Neural progenitor cell (in vitro differentiated cells): ENCODE measurements around the gene REPIN1. TPM values are rescaled to one million over a fixed set of nuclear protein-coding genes. Genes with fewer than 3 reads are reported as not detected.

Experiments used
- DNase-seq: peaks from one replicate; pipeline ENCODE4 v3.0.0-alpha.2; 2016; ENCODE audit warnings: low spot score
- H2AFZ ChIP-seq: fragments of 200-600 bp; sonication (generic); replicated peaks from 2 replicates; pipeline ENCODE4 v1.6.1; 2016; ENCODE audit warnings: antibody characterized with exemption
- H3F3A ChIP-seq: fragments of 200-600 bp; sonication (generic); 2 replicates; pipeline ENCODE4 v1.6.1; 2016; ENCODE audit warnings: antibody characterized with exemption, low read depth
- H3K27ac ChIP-seq: fragments of 200-600 bp; sonication (generic); 2 replicates; pipeline ENCODE4 v1.5.1; 2016; ENCODE audit warnings: mild to moderate bottlenecking
- H3K27me3 ChIP-seq: fragments of 200-600 bp; sonication (generic); 2 replicates; pipeline ENCODE4 v1.6.1; 2016; ENCODE audit warnings: mild to moderate bottlenecking, moderate library complexity
- H3K36me3 ChIP-seq: fragments of 200-600 bp; sonication (generic); 2 replicates; pipeline ENCODE4 v1.5.1; 2016
- H3K4me1 ChIP-seq: fragments of 200-600 bp; sonication (generic); 2 replicates; pipeline ENCODE4 v1.6.1; 2016; ENCODE audit warnings: mixed run types
- H3K4me2 ChIP-seq: fragments of 200-600 bp; sonication (generic); 2 replicates; pipeline ENCODE4 v1.6.1; 2016
- H3K4me3 ChIP-seq: fragments of 200-600 bp; sonication (generic); 2 replicates; pipeline ENCODE4 v1.5.1; 2016
- H3K79me2 ChIP-seq: fragments of 200-600 bp; sonication (generic); 2 replicates; pipeline ENCODE4 v1.6.1; 2016; ENCODE audit warnings: low read depth
- H3K9ac ChIP-seq: fragments of 200-600 bp; sonication (generic); 2 replicates; pipeline ENCODE4 v1.6.1; 2016
- H3K9me3 ChIP-seq: fragments of 200-600 bp; sonication (generic); 2 replicates; pipeline ENCODE4 v1.5.1; 2016; ENCODE audit warnings: low read depth
- H4K20me1 ChIP-seq: fragments of 200-600 bp; sonication (generic); 2 replicates; pipeline ENCODE4 v1.6.1; 2016; ENCODE audit warnings: low read depth
- H3K27ac Mint-ChIP-seq: 3 replicates; pipeline ENCODE4 v1.8.0; 2021; ENCODE audit warnings: mixed read lengths
- H3K27me3 Mint-ChIP-seq: 2 replicates; pipeline ENCODE4 v1.8.0; 2022; ENCODE audit warnings: low read depth, mild to moderate bottlenecking, inconsistent platforms, moderate library complexity, mixed read lengths; ENCODE audit not compliant: insufficient read depth
- H3K36me3 Mint-ChIP-seq: 3 replicates; pipeline ENCODE4 v1.8.0; 2021; ENCODE audit warnings: mixed read lengths
- H3K4me1 Mint-ChIP-seq: 3 replicates; pipeline ENCODE4 v1.8.0; 2021; ENCODE audit warnings: mixed read lengths
- H3K4me3 Mint-ChIP-seq: 3 replicates; pipeline ENCODE4 v1.8.0; 2021; ENCODE audit warnings: mild to moderate bottlenecking, moderate library complexity, mixed read lengths
- H3K9me3 Mint-ChIP-seq: 3 replicates; pipeline ENCODE4 v1.8.0; 2020; ENCODE audit warnings: mixed read lengths
- EZH2 ChIP-seq: fragments of 200-600 bp; sonication (generic); IDR thresholded peaks from 2 replicates; pipeline ENCODE4 v1.6.1; 2017; ENCODE audit warnings: antibody characterized with exemption, mild to moderate bottlenecking, moderate library complexity
- EZH2phosphoT487 ChIP-seq: fragments of 200-600 bp; sonication (generic); IDR thresholded peaks from 2 replicates; pipeline ENCODE4 v1.6.1; 2017; ENCODE audit warnings: antibody characterized with exemption
- total RNA-seq: library from RNA; depleted of rRNA; stranded (reverse); fragments of >200 nt; gene quantifications from 2 replicates; pipeline ENCODE4 v1.2.3, GENCODE V29; 2015; ENCODE audit warnings: low replicate concordance
- TF ChIP-seq, protein P1 (sequence below): fragments of 200-600 bp; sonication (generic); IDR thresholded peaks from 2 replicates; pipeline ENCODE4 v1.5.1; 2017; ENCODE audit warnings: antibody characterized with exemption, mild to moderate bottlenecking

Gene REPIN1
- total RNA-seq, 1 donor from 2014 or later: 18.0 TPM

DNA sequence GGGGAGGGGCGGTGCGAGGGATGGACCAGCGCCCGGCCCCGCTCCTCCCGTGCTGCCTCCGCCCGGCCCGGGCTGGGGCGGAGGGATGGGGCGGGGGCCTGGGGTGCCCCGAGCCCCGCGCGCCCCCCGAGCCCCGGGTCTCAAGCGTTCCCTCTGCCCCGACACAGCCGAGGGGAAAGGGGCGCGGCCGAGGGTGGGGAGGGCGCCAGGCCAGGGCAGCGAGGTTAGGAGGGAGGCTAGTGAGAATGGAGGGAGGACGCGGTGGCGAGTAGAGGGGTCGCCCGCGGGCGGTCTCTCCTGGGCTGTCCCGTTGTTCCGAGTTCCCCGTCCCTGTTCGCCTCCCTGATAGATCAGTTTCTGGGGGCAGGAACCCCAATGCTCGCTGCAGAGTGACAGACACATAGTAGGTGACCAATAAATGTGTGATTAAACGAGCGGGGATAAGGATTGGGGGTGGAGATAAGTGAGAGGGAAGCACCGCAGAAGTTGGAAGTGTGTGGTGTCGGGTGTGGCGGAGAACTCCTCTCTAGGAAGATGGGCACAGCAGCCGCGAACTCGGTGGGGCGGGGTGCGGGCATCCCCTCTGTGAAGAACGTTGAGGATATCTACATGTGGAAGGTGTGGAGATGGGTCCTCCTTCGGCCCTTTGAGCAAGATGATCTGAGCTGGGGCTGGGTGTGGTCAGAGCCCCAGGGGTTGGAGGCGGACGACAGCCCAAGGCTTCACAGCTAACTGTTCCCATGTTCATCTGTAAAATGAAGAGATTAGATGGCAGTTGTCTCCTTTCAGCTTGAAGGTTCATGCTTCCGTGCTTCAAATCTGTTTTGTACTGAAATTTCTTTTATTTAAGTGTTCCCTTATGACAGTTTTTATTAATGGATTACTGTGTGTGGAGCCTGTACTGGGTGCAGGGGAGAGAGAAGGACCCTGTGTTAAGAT is 11.1 kb downstream of the REPIN1 start:
- DNase-seq: peak; percentile 32
- Mint-ChIP-seq H3K4me3 (peak overlapping the region; percentile 95), H3K36me3 (peaks cover 11% of the 10 kb centered on the region), H3K27me3 (peaks cover 19% of the 10 kb centered on the region), H3K27ac (peak overlapping the region; percentile 89), H3K4me1 (peaks cover 75% of the 10 kb centered on the region), H3K9me3 (no peaks in the 10 kb centered on the region)
- Histone ChIP-seq H3K4me1 (peaks cover 48% of the 10 kb centered on the region), H3K36me3 (no peaks in the 10 kb centered on the region), H3K27me3 (no peaks in the 10 kb centered on the region), H3K9me3 (no peaks in the 10 kb centered on the region), H3K4me3 (peak overlapping the region; percentile 98), H3F3A (peaks cover 66% of the 10 kb centered on the region), H3K9ac (peak overlapping the region; percentile 82), H3K79me2 (peaks cover 51% of the 10 kb centered on the region), H4K20me1 (peaks cover 57% of the 10 kb centered on the region), H3K27ac (peak overlapping the region; percentile 89), H2AFZ (no peak overlapping the region), H3K4me2 (peak overlapping the region; percentile 95)
- TF ChIP-seq, protein P1, sequence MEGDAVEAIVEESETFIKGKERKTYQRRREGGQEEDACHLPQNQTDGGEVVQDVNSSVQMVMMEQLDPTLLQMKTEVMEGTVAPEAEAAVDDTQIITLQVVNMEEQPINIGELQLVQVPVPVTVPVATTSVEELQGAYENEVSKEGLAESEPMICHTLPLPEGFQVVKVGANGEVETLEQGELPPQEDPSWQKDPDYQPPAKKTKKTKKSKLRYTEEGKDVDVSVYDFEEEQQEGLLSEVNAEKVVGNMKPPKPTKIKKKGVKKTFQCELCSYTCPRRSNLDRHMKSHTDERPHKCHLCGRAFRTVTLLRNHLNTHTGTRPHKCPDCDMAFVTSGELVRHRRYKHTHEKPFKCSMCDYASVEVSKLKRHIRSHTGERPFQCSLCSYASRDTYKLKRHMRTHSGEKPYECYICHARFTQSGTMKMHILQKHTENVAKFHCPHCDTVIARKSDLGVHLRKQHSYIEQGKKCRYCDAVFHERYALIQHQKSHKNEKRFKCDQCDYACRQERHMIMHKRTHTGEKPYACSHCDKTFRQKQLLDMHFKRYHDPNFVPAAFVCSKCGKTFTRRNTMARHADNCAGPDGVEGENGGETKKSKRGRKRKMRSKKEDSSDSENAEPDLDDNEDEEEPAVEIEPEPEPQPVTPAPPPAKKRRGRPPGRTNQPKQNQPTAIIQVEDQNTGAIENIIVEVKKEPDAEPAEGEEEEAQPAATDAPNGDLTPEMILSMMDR: no peak
- TF ChIP-seq EZH2 (no peak), EZH2phosphoT487 (no peak)

- Histone ChIP-seq H3K9ac (peak overlapping the region; percentile 82), H4K20me1 (peaks cover 58% of the 10 kb centered on the region), H3K27ac (no peak overlapping the region), H3K4me3 (peak overlapping the region; percentile 98), H2AFZ (no peak overlapping the region), H3K4me2 (peak overlapping the region; percentile 95), H3K36me3 (no peaks in the 10 kb centered on the region), H3F3A (peaks cover 72% of the 10 kb centered on the region), H3K9me3 (no peaks in the 10 kb centered on the region), H3K4me1 (peaks cover 56% of the 10 kb centered on the region), H3K27me3 (no peaks in the 10 kb centered on the region), H3K79me2 (peaks cover 58% of the 10 kb centered on the region)
- Mint-ChIP-seq H3K4me1 (peaks cover 83% of the 10 kb centered on the region), H3K27ac (peak overlapping the region; percentile 89), H3K9me3 (no peaks in the 10 kb centered on the region), H3K36me3 (peaks cover 10% of the 10 kb centered on the region), H3K27me3 (peaks cover 19% of the 10 kb centered on the region), H3K4me3 (peak overlapping the region; percentile 95)
- peak; percentile 1 for DNase-seq
- TF ChIP-seq EZH2phosphoT487 (no peak), EZH2 (no peak)
- TF ChIP-seq, protein P1: no peak
Observed at GRCh38 chr7:150380463-150380862, 11.8 kb downstream of the REPIN1 start.

GRCh38 chr7:150381096-150381495 is 12.5 kb downstream of the REPIN1 start:
- peaks cover 54% of the 10 kb centered on the region for H4K20me1 ChIP-seq
- H3K4me1 ChIP-seq: peaks cover 62% of the 10 kb centered on the region
- H3K4me3 ChIP-seq: peak overlapping the region; percentile 98
- Mint-ChIP-seq H3K4me1 (peaks cover 84% of the 10 kb centered on the region), H3K36me3 (peaks cover 5% of the 10 kb centered on the region), H3K27me3 (peaks cover 19% of the 10 kb centered on the region), H3K4me3 (peak overlapping the region; percentile 95), H3K27ac (peak overlapping the region; percentile 89), H3K9me3 (no peaks in the 10 kb centered on the region)
- TF ChIP-seq EZH2phosphoT487: no peak
- TF ChIP-seq, protein P1: no peak
- no peak for TF ChIP-seq EZH2
- H2AFZ ChIP-seq: no peak overlapping the region
- H3K9me3 ChIP-seq: no peaks in the 10 kb centered on the region
- DNase-seq: peak; percentile 1
- H3K9ac ChIP-seq: no peak overlapping the region
- peak overlapping the region; percentile 95 for H3K4me2 ChIP-seq
- H3K79me2 ChIP-seq: peaks cover 65% of the 10 kb centered on the region
- H3F3A ChIP-seq: peaks cover 78% of the 10 kb centered on the region
- H3K36me3 ChIP-seq: no peaks in the 10 kb centered on the region
- no peak overlapping the region for H3K27ac ChIP-seq
- H3K27me3 ChIP-seq: no peaks in the 10 kb centered on the region
